ENCODE measurements around the gene FAM181A. TPM values are rescaled to one million over a fixed set of nuclear protein-coding genes. Genes with fewer than 3 reads are reported as not detected.

Gene FAM181A
- total RNA-seq, 1 donor from 2014 or later: not detected

DNA sequence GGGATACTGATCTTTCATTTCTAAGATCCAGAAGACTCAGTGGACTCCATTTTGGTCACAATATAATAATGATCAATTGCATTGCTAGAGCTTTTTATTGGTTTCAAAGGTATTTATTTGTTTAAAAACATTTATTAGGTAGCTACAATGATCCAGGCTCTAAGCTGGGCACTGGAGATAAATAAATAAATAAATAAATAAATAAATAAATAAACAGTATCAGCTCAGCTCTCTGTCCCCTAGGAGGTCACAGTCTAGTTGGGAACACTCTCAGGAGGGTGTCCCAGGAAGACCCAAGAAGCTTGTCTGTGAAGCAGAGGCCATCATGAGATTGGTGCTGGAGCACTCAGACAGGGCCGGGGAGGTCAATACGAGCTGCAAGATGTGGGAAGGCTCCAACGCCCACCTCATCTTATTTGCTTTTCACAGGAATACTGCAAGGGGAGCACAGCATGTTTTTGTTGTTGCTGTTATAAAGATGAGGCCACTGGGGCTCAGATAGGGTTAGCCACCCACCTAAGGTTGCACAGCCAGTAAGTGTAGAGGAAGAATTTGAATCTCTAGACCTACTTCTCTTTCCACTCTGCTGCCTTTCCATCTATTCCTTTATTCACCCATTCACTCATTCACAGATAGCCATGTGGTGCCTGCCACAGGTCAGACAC lies 33.8 kb downstream of the FAM181A start:
- DNase-seq (ENCODE audit: low read depth, low spot score): no peak

DNA sequence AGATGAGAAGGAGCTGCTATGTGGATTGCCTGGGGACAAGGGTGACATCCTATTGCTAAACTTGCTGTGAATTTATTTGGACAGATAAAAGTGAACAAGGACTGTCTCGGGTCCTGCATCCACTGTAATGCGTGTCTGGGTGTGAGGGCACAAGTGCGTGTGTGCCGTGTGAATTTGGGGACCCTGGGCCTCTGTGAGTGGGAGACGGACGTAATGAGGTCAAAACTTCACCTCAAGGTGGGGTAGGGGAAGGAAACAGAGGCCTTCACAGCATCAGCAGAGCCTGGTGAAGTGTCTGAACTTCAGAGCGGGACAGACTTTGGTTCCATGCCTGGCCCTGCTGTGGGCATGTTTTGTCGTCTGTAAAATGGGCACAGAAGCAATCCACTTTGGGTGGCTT lies 34.5 kb downstream of the FAM181A start:
- DNase-seq (ENCODE audit: low read depth, low spot score): no peak

DNA sequence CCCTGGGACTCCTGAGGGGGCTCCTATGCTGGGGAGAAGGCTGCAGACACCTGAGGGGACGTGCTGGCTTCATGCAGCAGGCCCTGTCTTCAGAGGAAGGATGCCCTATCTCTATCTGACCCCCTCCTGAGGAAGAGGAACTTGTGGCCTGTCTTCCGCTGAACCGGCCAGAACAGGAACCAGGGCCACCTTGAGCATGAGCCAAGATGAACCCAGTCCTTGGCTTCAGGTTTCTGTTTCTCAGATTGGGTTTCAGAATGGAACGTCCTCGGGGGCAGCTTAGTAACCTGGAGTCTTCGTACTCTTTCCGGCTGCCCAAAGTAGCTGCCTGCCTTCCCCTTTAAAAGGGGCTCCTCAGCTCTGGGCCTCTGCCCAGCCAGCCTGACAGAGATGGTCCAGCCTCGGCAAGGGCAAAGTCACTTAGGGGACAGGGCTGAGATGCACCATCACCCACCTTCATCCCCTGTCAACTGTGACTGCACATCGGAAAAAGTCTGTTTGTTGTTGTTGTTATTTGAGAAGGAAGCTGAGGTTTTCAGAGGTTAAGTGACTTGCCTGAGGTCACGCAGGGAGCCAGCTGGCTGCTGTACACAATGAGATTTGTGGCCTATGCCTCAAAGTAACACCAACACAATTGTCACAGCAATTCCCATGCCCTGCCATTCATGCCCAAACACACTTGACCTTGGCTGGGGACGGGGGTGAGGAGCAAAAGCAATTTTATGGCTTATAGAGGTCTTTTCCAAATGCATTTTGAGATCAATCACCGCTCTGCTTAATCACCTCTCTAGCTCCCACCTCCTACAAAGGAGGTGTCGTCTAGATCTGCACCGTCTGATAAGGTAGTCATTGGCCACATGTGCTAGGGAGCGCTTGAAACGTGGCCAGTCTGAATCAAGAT lies 35.8 kb downstream of the FAM181A start:
- DNase-seq (ENCODE audit: low read depth, low spot score): no peak

DNA sequence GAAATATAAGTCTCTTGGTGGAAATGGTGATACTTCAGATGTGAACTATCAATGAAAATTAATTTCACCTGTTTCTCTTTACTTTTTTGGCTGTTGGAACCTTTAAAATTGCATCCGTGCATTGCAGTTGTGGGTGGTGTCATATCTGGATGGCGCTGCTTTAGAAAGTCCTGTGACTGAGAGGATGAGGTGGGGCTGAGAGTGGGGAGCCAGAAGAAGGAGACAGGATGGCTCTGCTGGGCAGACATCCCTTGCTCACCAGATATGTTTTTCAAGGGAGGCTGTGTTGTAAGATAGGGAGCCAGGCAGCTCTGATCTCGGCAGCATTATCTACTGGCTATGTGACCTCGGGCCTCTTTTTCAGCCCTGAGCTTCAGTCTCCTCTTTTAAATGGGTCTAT lies 36.5 kb downstream of the FAM181A start:
- no peak for DNase-seq (ENCODE audit: low read depth, low spot score)

DNA sequence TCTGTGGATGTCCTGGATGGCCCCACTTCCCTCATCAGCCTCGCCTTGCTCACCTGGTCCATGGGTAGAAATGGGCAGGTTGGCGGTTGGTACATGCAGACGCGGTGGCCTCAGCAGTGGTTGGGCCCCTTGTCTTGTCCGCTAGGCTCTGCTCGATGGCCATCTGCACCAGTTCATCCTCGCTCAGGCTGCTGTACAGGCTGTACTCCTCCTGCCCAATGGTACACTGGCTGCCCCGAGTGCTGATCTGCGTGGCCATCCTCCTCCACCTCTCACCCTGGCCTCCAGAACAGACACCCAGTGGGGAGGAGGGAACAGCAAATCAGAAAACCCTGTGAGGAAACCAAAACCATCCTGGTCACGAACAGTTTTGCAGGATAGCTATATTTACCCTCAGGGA lies 37.1 kb downstream of the FAM181A start:
- no peak for DNase-seq (ENCODE audit: low read depth, low spot score)

DNA sequence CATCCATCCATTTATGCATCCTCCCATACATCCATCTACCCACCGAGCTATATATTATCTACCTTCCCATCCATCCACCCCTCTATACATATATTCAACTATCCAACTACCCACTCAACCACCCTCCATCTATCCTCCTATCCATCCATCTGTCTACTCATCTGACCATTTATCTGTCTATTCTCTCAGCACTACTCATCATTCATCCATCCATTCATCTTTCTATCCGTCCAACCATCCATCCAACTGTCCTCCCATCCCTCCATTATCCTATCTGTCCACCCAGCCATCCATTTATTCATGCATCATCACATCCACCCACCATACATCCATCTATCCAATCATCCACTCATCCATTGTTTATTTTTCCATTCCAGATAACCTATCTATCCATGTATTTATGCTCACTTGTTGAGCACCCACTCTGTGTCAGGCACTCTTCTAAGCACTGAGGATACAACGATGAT lies 37.7 kb downstream of the FAM181A start:
- DNase-seq (ENCODE audit: low read depth, low spot score): no peak

DNA sequence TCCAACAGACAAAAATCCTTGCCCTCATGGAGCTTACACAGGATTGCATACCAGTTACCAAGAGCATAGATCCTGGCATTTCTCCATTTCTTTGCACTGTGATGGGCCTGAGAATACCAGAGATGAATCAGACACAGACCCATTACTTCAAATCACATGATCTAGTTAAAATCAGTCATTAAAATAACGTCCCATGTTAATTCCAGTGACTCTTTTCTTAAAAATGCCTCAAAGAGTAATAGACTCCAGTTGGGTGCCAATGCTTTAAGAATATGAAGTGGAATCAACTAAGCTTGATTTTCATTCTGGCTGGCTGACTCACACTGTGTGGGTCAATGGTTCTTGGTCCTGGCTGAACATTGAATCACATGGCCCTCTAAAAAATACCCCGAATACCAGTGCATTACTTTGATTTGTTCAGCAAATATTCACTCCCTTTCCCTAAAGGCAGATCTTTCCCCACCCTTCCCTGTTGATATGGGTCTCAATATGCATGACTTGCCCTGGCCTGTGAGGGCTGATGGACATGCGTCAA lies 38.2 kb downstream of the FAM181A start:
- DNase-seq (ENCODE audit: low read depth, low spot score): no peak

DNA sequence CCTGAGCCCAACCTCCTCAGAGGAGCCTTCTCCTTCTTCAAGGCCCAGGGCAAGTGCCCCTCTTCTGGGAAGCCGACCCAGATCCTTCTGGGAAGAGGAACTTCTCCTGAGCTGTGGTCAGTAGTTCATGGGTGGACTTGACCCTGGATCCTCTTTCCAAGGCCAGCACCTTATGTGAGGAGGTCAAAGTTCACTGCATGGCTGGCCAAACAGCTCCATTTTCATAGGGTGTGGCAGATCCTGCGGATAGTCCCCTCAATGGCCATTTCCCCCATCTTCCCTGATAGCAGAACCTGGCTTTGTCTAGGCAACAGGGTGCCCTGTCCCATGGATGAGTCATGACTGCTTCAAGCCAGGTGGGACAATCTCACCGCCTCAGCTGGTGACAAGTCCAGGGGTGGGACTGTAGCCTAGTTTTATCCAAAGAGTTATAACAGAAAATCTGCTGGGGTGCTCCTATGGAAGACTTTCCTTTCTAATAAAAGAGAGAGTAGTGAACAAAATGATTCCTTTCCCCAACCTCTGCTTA lies 38.9 kb downstream of the FAM181A start:
- no peak for DNase-seq (ENCODE audit: low read depth, low spot score)

DNA sequence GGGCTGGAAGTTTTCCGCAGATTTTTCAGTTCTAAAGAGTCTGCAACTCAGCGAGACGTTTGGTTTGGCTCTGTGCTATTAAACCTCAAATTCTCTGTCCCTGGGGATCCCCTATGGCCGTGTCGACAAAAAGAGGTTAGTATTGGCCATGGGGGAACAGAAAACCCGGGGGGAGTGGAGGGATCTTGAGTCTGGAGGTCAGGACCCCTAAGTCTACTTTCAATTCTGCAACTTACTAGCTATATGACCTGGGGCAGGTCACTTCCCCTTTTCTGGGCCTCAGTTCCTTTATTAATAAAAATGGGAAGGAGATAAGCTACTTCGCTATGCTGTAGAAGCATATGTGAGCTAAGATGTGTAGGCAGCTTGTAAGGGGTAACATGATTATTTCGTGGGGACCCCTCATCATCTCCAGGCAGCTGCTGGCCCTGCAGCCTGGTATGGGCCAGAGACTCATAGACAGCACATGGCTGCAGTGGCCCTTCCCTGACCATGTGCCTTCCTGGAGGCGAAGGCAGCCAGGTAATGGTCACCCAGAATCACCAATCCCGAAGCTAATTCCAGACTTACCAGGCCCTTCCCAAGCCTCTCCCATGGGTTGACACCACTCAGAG lies 40.6 kb downstream of the FAM181A start:
- no peak for DNase-seq (ENCODE audit: low read depth, low spot score)

DNA sequence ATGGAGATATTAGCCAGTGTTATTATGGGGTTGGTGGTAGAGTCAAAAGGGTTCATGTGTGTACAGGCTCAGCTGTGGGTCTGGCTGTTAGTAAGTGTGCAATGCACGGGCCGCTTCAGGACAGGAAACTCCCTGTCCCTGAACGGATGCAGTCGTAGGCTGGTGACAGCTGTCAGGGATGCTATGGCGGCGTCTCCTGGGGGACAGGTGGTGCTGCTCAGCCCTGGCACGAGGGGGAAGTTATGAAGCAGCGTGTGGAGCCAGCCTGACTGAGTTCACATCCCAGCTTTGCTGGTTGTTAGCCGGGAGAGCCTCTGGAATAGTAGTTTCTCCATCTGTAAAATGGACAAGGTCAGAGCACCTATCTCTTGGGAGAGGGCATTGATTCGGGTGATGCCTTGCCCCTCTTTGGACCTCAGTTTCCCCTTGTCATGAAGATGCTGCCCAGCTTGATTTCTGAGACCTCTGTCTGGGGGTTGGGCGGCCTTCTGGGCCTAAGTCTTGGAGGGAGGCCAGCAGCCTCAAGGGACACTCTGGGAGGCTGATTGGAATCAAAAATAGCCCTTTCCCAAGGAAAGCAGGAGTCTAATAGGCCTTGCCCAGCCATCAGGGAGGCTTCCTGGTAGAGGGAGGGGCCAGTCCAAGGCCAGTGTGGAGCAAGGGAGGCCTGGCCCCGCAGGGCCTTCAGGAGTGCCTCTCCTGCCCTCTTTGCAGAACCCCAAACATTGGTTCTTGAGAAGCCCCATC lies 42.1 kb downstream of the FAM181A start:
- DNase-seq (ENCODE audit: low read depth, low spot score): no peak

DNA sequence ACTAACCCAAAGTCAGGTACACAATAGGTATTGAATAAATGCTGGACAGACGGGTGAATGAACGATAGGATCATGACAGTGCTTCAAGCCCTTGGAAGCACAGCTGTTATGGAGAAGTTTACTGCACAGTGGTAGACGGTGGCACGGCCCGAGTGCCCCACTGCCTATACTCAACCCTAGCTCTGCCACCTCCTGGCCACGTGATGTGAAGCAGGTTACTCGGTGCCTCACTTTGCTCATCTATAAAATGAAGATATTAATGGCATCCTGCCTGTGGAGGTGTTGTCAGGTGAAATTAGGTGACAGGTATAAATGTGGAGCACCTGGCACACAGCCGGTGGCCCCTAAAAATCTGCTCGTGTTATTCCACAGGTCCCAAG lies 43.4 kb downstream of the FAM181A start:
- no peak for DNase-seq (ENCODE audit: low read depth, low spot score)

DNA sequence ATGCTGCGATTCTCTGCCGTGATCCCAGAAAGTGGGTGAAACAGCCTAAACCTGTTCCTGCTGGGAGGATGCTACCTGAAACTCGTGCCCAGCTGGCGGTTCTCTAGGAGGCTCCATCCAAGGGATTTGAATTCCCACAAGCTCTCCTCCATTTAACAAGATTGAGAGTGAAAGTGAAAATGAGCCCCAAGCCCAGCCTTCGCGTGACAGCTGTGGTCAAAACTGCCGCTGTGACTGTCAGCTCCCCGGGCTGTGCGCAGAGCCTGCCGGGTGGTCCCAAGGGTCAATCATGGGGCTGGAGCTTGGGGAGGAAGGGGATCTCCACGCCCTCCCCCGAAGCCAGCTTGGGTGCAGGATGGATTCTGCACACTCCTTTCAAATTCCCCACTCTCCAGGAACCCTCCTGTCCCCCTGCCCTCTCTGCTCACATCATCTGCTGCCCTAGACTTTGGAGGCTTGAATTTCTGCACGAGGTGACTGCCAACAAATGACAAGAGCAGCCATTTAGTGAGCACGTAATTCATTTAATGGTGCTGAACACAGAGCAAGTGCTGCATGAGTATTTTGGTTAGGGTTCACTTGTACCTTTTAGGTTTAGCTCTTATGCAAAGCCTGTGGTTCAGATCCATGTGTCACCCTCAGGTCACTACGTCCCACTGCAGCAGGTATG lies 44.0 kb downstream of the FAM181A start:
- no peak for DNase-seq (ENCODE audit: low read depth, low spot score)

DNA sequence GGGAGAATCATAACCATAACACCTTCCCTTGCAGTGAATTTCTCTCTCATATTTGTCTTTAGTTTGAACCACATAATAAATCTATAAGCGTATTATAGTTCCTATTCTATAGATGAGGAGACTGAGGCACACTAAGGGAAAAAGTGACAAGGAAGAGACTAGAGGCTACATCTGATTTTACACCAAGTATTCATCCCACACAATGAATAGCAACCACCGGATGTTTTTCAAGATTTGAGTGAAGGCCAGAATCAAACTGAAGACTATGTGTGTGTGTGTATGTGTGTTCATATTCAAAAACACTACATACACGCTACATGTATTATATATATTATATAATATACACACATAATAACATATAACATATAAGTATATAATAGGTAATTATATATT lies 44.5 kb downstream of the FAM181A start:
- DNase-seq (ENCODE audit: low read depth, low spot score): no peak

DNA sequence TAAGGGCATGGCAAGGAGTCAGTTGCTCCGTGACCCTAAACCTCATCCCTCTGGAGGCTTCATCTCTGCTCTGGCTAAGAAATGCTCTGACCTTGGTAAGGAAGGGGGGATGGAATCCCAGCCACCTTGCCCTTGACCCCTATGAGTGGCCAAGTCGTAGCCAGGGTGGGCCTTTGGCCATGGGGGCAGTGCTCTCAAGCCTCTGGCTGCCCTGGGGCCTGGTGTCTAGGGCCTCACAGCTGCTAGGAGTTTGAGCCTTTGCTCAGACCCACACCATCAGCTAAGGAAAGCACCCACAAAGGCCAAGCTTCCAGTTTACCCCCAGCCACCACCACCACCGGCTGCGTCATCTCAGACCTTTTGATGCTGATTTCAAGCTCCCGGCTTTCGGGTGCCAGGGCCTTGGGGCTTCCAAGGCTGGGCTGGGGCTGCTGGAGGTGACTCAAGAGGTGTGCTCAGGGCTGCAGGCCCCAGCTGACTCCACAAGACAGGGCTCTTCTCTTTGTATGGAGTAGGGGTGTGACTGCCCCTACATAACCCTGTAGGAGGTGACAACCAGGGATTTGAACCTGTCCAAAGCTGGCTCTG lies 45.6 kb downstream of the FAM181A start:
- no peak for DNase-seq (ENCODE audit: low read depth, low spot score)

DNA sequence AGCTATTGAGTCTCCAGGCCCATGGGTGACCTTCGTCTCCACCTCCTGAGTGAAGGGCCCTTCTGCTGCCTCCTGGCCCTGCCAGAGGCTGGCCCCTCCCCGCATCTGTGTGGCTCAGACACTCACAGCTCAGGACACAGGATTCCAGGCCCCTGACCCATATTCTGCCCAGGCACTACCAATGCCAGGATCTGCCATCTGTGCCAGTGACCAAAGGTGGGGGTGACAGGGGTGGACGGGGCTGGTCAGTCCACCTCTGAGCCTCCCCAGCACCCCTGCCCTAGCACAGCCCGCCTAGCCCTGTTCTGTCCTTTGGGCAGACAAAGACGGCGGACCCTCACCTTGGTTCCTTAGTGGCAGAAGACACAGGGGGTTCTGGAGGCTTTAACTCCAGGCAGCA lies 46.5 kb downstream of the FAM181A start:
- DNase-seq (ENCODE audit: low read depth, low spot score): no peak

DNA sequence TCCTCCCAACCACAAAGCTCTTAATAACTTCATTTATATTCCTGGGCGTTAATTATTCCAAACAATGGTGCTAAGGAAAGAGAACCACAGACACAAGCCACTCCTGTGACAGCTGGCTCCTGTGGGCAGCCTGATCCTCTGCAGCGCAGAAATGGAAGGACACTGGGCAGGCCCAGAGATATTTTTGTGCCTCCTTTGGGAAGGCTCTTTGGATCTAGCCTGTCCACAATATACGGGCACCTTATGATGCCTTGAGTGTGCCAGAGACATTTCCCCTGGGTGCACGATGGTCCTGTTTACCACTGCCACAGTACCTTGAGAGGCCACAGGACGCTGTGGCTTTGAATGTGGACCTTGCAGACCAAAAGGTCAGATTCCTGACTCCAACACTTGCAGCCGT lies 47.2 kb downstream of the FAM181A start:
- no peak for DNase-seq (ENCODE audit: low read depth, low spot score)

DNA sequence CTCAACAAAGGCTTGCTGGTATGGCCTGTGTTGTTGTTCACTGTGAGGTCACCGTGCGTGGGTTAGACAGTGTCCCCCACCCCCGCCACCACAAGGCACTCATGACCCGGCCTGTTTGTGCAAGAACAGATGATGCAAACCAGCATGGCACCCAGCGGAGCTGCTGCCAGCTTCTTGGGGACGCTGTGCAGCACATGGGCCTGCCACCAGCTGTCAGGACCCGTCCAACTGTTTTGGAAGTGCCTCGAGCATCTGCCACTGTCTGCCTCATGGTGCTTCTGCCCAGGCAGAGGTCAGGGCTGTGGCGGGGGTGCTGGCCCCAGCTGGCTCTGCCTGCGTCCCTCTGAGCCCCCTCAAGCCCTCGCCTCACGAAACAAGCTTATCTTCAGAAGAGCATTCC lies 47.7 kb downstream of the FAM181A start:
- no peak for DNase-seq (ENCODE audit: low read depth, low spot score)

DNA sequence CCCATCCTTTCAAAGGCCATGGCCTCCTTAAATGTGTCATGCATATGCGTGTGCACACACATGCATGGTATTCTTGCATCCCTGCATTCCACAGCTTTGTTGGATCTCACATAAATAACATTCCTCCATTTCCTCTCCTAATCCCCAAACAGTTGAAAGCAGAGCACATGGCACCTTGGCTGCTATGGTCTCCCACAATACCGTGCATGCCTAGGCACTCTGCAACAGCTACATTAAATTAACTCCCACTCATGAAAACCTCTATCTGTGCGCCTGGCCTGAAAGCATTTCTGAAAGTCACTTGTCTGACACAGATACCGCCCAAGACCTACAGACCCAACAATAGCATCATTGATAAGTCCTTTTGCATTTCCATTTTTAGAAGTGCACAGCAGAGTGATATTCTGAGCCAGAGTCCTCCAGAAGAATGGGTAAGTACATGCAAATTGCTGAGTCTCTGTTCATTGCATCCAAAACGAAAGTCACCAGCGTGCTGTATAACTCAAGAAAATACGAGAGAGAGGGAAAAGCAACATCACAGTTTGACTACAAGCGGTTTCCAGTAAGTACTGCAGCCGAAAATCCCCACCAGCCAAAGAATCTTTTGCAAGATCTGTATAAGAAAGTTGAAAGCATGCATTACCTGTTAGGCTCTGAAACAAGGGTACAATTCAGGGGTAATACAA lies 48.8 kb downstream of the FAM181A start:
- DNase-seq (ENCODE audit: low read depth, low spot score): no peak

DNA sequence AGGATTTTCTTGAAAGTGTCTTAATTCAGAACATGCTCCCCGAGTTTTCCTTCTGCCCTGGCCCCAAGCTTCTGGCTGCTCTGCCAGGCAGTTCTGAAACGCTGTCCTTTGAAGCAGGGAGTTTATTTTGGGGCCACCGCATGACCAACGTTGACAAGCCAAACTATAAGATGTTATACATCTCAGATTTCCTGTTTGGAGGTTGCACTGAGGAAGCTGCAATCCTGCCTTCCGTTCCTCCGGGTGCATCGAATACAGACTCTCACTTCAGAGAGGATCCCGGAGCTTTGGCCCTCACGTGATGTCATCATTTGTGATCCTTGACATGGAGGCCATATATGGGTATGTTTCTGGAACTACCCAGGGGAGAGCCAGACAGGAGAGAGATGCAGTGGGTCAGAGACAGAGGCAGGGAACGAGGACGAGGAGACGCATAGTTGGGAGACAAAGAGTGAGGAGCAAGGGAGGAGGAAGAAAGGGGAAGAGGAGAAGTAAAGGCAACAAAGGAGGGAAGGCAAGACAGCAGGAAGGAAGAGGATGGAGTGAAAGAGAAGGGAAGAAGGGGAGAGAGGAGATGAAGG lies 49.4 kb downstream of the FAM181A start, which contains the start of gene ASB2:
Gene ASB2 (minus strand): TSS at position 94 of the 581 bp plus-strand sequence. CDS start 12,031 bp downstream, outside the sequence.
- no peak for DNase-seq (ENCODE audit: low read depth, low spot score)

All from pulmonary artery endothelial cell (primary cell).